CD4-positive, alpha-beta memory T cell (primary cell): ENCODE results near the gene ZNF433. TPM values are rescaled to one million over a fixed set of nuclear protein-coding genes. Genes with fewer than 3 reads are reported as not detected.

Experiments used
- polyA plus RNA-seq, 2 donors: library from polyadenylated mRNA; unstranded; fragments of 300-500 nt; fragmentation: Illumina TruSeq; gene quantifications; one replicate each; pipeline ENCODE4 v1.2.3, GENCODE V29; 2021
- total RNA-seq, 2 experiments: library from RNA; stranded (reverse); gene quantifications; one replicate each; pipeline ENCODE4 v1.2.3, GENCODE V29; 2021

The ZNF433 gene
- total and polyA plus RNA-seq, 4 experiments from 2014 or later = 0.38 to 2.2 (median 0.71) TPM

Other genes starting within 250 kb of the ZNF433 start
- 1 to 10 TPM; 2.0 to 3.0 TPM for gene ZNF491, start 237.2 kb downstream of the ZNF433 start, total RNA-seq
- under 1 TPM in 1 of 2 donors, not detected in 1; 0.34 TPM for gene ZNF491, start 237.2 kb downstream of the ZNF433 start, polyA plus RNA-seq
- gene ZNF440, start 221.4 kb downstream of the ZNF433 start, total RNA-seq = 10 to 100 TPM; 18.0 to 18.5 TPM
- 1 to 10 TPM; 1.8 to 3.7 TPM for gene ZNF440, start 221.4 kb downstream of the ZNF433 start, polyA plus RNA-seq
- gene ZNF439, start 187.0 kb downstream of the ZNF433 start, total RNA-seq = 10 to 100 TPM; 16.9 to 17.7 TPM
- gene ZNF439, start 187.0 kb downstream of the ZNF433 start, polyA plus RNA-seq = 1 to 10 TPM in 1 of 2 donors, under 1 TPM in 1; 0.72 to 5.6 TPM
- 1 to 10 TPM; 7.5 to 8.5 TPM for gene ZNF69, start 147.9 kb downstream of the ZNF433 start, total RNA-seq
- gene ZNF69, start 147.9 kb downstream of the ZNF433 start, polyA plus RNA-seq = 1 to 10 TPM in 1 of 2 donors, under 1 TPM in 1; 0.57 to 3.1 TPM
- 10 to 100 TPM; 24.9 to 25.6 TPM for gene ZNF700, start 110.6 kb downstream of the ZNF433 start, total RNA-seq
- gene ZNF700, start 110.6 kb downstream of the ZNF433 start, polyA plus RNA-seq = 1 to 10 TPM; 3.2 to 5.6 TPM
- gene ZNF763, start 70.6 kb downstream of the ZNF433 start, total RNA-seq = 10 to 100 TPM; 14.3 to 16.4 TPM
- 1 to 10 TPM; 2.6 to 3.7 TPM for gene ZNF763, start 70.6 kb downstream of the ZNF433 start, polyA plus RNA-seq
- not detected for gene ZNF878, start 17.3 kb upstream of the ZNF433 start, total RNA-seq
- gene ZNF878, start 17.3 kb upstream of the ZNF433 start, polyA plus RNA-seq = not detected
- 1 to 10 TPM; 8.8 to 9.8 TPM for gene ZNF844, start 29.1 kb upstream of the ZNF433 start, total RNA-seq
- gene ZNF844, start 29.1 kb upstream of the ZNF433 start, polyA plus RNA-seq = 1 to 10 TPM; 2.3 to 3.2 TPM
- gene ZNF20, start 104.7 kb upstream of the ZNF433 start, total RNA-seq = 1 to 10 TPM; 4.0 to 7.4 TPM
- gene ZNF20, start 104.7 kb upstream of the ZNF433 start, polyA plus RNA-seq = 1 to 10 TPM; 1.6 to 2.2 TPM
- 1 to 10 TPM; 2.1 to 2.6 TPM for gene ZNF625, start 121.1 kb upstream of the ZNF433 start, total RNA-seq
- gene ZNF625, start 121.1 kb upstream of the ZNF433 start, polyA plus RNA-seq = under 1 TPM in 1 of 2 donors, not detected in 1; 0.52 TPM
- gene ZNF136, start 127.4 kb upstream of the ZNF433 start, total RNA-seq = 10 to 100 TPM; 26.9 to 32.8 TPM
- gene ZNF136, start 127.4 kb upstream of the ZNF433 start, polyA plus RNA-seq = 10 to 100 TPM; 17.0 to 18.5 TPM